ENCODE data around the gene RAB37.

RAB37 gene

GRCh38 chr17:74763565-74764387 lies 26.7 kb downstream of the RAB37 start:
- DNase-seq (ENCODE audit: low read depth): no peak

- no peak for DNase-seq (ENCODE audit: low read depth)
These were observed 27.8 kb downstream of the RAB37 start for GRCh38 chr17:74764751-74765286.

- DNase-seq (ENCODE audit: low read depth): no peak
These were observed 29.4 kb downstream of the RAB37 start for GRCh38 chr17:74766413-74766812.

GRCh38 chr17:74767111-74767516 lies 30.1 kb downstream of the RAB37 start:
- no peak for DNase-seq (ENCODE audit: low read depth)

GRCh38 chr17:74768069-74768762 lies 31.2 kb downstream of the RAB37 start:
- DNase-seq (ENCODE audit: low read depth): no peak

GRCh38 chr17:74768763-74769114 lies 31.7 kb downstream of the RAB37 start:
- no peak for DNase-seq (ENCODE audit: low read depth)

- DNase-seq (ENCODE audit: low read depth): no peak
These were observed 32.3 kb downstream of the RAB37 start for GRCh38 chr17:74769266-74769855.

- DNase-seq (ENCODE audit: low read depth): no peak
These were observed 32.9 kb downstream of the RAB37 start for GRCh38 chr17:74769856-74770497.

GRCh38 chr17:74770498-74771318 lies 33.7 kb downstream of the RAB37 start:
- DNase-seq (ENCODE audit: low read depth): no peak

GRCh38 chr17:74771319-74771914 lies 34.4 kb downstream of the RAB37 start:
- DNase-seq (ENCODE audit: low read depth): no peak

- no peak for DNase-seq (ENCODE audit: low read depth)
These were observed 35.0 kb downstream of the RAB37 start for GRCh38 chr17:74772053-74772452.

GRCh38 chr17:74773414-74773813 lies 36.4 kb downstream of the RAB37 start:
- no peak for DNase-seq (ENCODE audit: low read depth)

GRCh38 chr17:74773871-74774286 lies 36.8 kb downstream of the RAB37 start:
- DNase-seq (ENCODE audit: low read depth): peak; percentile 53

- DNase-seq (ENCODE audit: low read depth): no peak
These were observed 38.5 kb downstream of the RAB37 start for GRCh38 chr17:74775409-74776043.

GRCh38 chr17:74776044-74776962 lies 39.2 kb downstream of the RAB37 start, which contains the start of gene NAT9:
Gene NAT9 (minus strand): TSS chr17:74776345. CDS start chr17:74775698, 647 bp downstream.
- peak; percentile 65 for DNase-seq (ENCODE audit: low read depth)

- DNase-seq (ENCODE audit: low read depth): no peak
These were observed 39.9 kb downstream of the RAB37 start for GRCh38 chr17:74776990-74777389.

- no peak for DNase-seq (ENCODE audit: low read depth)
These were observed 41.0 kb downstream of the RAB37 start for GRCh38 chr17:74777901-74778515.

GRCh38 chr17:74778960-74779359 lies 41.9 kb downstream of the RAB37 start:
- DNase-seq (ENCODE audit: low read depth): no peak

GRCh38 chr17:74779501-74779900 lies 42.4 kb downstream of the RAB37 start:
- no peak for DNase-seq (ENCODE audit: low read depth)

Measured in non-pigmented ciliary epithelial cell (primary cell).